Central memory CD8-positive, alpha-beta T cell (primary cell): ENCODE data around the gene PEX3.
A peak's percentile ranks its signal among the peaks of the same experiment; 100 is the strongest.

ENCODE experiments used
- ATAC-seq: fragments of 150-1000 bp; cut with Tn5 transposase; replicated peaks from 2 replicates; pipeline ENCODE4 v1.10.0; 2022; ENCODE audit warnings: mild to moderate bottlenecking, moderate FRiP score, moderate number of reproducible peaks; ENCODE audit not compliant: poor library complexity, severe bottlenecking; ENCODE audit errors: extremely low read depth
- DNase-seq, 2 donors: peaks; one replicate each; pipeline ENCODE4 v3.0.0; 2021; ENCODE audit warnings: low spot score in 2 of 2
- H3K27ac Mint-ChIP-seq: one replicate; pipeline ENCODE4 v1.8.0; 2022; ENCODE audit warnings: low read depth, mild to moderate bottlenecking, moderate library complexity, mixed read lengths
- H3K27me3 Mint-ChIP-seq: one replicate; pipeline ENCODE4 v1.8.0; 2022; ENCODE audit warnings: mixed read lengths
- H3K36me3 Mint-ChIP-seq: one replicate; pipeline ENCODE4 v1.8.0; 2022; ENCODE audit warnings: mild to moderate bottlenecking, moderate library complexity, mixed read lengths; ENCODE audit not compliant: insufficient read depth
- H3K4me1 Mint-ChIP-seq: one replicate; pipeline ENCODE4 v1.8.0; 2022; ENCODE audit warnings: mixed read lengths
- H3K4me3 Mint-ChIP-seq: one replicate; pipeline ENCODE4 v1.8.0; 2022; ENCODE audit warnings: mild to moderate bottlenecking, moderate library complexity, mixed read lengths
- H3K9me3 Mint-ChIP-seq: one replicate; pipeline ENCODE4 v1.8.0; 2022; ENCODE audit warnings: mixed read lengths

The PEX3 gene

DNA sequence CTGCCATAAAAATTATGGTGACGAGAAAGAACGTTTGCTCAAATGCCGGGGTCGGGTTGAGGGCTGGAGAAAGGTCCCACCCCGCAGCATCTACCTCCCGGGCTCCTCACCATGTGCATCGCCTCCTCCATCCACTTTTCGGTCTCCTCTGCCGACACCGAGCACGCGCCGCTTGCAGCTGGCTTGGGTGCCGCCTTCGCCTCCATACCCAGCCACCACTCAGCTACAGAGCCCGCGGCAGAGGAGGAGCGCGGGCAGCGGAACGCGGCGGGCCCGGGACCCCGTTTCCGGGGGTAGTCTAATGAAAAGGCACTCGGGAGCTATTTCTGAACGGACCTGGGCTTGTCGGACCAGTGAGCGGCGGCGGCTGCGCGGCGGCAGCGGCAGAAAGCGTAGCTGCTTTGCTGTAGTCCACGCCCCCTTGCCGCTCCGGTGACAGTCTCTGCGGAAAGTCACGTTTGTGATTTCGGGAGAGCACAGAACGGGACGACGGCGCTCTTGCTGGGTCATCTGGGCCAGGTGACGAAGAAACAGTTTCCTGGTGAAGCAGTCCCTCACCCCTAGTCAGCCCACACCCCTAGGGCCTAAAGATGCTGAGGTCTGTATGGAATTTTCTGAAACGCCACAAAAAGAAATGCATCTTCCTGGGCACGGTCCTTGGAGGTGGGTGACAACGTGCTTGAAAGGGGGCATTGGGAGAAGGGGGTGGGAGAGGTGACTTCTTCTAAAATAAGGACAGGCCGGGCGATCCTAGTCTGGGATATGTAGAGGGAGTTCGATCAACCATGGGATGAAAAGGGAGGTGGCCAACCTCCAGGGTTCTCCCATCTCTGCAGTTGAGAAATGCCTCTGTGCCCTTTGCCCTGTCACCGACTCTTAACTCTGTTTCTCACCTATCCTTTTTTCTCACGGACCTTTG is at the start of gene PEX3, which contains the start of gene ADAT2:
Gene PEX3, plus strand, starts transcription at position 353 of the 919 bp plus-strand sequence. Its CDS starts 238 bp downstream, at position 591.
Gene ADAT2, minus strand, starts transcription at position 243 of the 919 bp plus-strand sequence. Its CDS starts 37 bp downstream, at position 206.
- peak within 1 kb of the TSS; percentile 94 for H3K4me3 Mint-ChIP-seq
- no peaks in the 10 kb centered on the region for H3K27me3 Mint-ChIP-seq
- peak; percentile 91 for ATAC-seq
- peaks cover 39% of the 10 kb centered on the region for H3K4me1 Mint-ChIP-seq
- H3K36me3 Mint-ChIP-seq = peaks cover 18% of the 10 kb centered on the region
- DNase-seq = peak; percentile 92 to 93
- H3K27ac Mint-ChIP-seq = peak within 1 kb of the TSS; percentile 98
- no peaks in the 10 kb centered on the region for H3K9me3 Mint-ChIP-seq

DNA sequence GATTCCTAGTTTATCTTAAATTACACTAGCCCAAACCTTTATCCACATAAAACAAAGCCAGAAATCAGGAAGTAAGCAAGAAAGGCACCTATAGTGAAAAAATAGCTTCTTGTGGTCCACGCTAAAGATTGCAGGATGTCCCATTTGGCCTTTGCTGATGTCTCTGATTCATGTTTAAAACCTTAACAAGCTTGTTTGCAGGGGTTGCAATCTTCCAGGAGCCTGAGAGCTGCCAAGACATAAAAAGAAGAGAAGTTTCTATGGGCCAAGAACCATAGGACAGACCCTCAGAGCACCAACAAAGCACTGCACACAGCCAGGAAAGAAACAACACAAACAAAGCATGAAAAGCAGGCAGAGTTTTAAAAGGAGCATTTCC is 49.5 kb upstream of the PEX3 start:
- H3K9me3 Mint-ChIP-seq = no peaks in the 10 kb centered on the region
- ATAC-seq (no peak), DNase-seq (no peak)
- peaks cover 1% of the 10 kb centered on the region for H3K36me3 Mint-ChIP-seq
- no peak overlapping the region for H3K4me3 Mint-ChIP-seq
- H3K4me1 Mint-ChIP-seq = peaks cover 54% of the 10 kb centered on the region
- H3K27me3 Mint-ChIP-seq = no peaks in the 10 kb centered on the region
- H3K27ac Mint-ChIP-seq = peak overlapping the region; percentile 41

DNA sequence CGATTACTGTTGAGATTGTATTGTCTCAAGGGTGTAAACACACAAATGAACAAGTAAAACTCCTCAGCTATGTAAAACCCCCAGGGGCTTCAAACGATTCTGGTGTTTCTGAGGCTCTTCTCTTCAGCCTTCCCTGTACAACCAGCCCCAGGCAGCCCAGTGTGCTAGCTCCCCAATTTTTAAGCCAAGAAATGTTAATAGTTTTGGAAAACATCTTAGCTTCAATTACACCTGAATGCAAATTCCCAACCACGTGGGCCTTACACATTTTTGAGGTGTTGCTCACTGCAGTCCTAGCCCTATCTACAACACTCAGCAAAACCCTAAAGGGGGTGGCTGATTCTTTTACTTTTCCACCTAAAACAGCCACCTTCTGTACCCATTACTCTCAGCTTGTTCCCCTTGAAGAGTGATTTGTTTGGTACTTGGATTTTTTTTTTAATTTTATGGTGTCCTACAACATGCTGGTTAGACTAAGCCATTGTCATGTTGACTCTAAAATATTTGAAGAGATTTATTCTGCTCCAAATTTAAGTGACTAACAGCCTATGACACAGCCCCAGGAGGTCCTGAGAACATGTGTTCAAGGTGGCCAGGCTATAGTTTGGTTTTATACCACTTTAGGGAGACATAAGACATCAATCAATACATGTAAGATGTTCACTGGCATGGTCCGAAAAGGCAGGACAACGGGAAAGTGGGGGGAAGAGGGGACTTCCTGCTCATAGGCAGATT is 48.8 kb upstream of the PEX3 start:
- no peaks in the 10 kb centered on the region for H3K9me3 Mint-ChIP-seq
- no peaks in the 10 kb centered on the region for H3K27me3 Mint-ChIP-seq
- H3K36me3 Mint-ChIP-seq = peaks cover 1% of the 10 kb centered on the region
- DNase-seq (no peak), ATAC-seq (no peak)
- H3K27ac Mint-ChIP-seq = no peak overlapping the region
- H3K4me1 Mint-ChIP-seq = peaks cover 47% of the 10 kb centered on the region
- no peak overlapping the region for H3K4me3 Mint-ChIP-seq

- no peak overlapping the region for H3K27ac Mint-ChIP-seq
Observed at GRCh38 chr6:143402721-143403336, 47.8 kb upstream of the PEX3 start.

DNA sequence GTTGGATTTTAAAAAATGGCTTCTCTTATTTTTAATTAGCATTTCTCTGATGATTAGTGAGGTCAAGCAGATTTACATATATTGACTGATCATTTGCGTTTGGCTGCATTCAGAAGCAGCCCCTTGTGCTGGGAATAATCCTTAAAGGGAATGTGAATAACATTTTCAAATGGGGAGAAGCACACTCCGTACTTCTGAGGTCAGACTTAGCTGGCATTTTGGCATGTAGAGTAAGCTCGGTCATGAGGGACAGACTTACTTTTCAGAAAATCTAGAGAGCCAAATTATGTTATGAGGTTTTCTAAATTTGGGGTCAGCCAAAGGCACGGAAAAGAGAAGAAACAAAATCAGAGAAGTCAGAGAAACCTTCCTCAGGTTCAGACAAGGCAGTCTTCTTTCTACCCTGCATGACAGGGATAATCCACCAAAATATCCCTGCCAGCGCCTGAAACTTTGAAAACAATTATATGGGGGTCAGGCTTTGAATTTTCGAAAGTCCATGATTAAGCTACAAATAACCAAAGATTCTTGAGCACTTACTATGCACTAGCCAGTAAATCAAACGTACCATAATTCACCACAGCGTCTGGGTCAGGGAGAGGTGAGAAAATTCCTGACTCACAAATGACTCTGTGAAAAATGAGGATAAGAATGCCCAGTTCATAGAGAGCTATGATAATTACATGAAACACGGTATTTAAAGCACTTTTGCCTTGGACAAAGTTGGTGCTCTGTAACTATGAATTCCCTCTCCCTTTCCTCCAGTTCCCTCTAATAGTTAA is 45.0 kb upstream of the PEX3 start:
- peaks cover 1% of the 10 kb centered on the region for H3K36me3 Mint-ChIP-seq
- H3K27ac Mint-ChIP-seq = no peak overlapping the region
- H3K27me3 Mint-ChIP-seq = no peaks in the 10 kb centered on the region
- H3K9me3 Mint-ChIP-seq = no peaks in the 10 kb centered on the region
- DNase-seq = no peak
- H3K4me3 Mint-ChIP-seq = no peak overlapping the region
- H3K4me1 Mint-ChIP-seq = peaks cover 13% of the 10 kb centered on the region
- ATAC-seq = no peak

More at GRCh38 chr6:143402721-143403336, 47.8 kb upstream of the PEX3 start:
- DNase-seq (no peak), ATAC-seq (no peak)
- Mint-ChIP-seq H3K4me1 (peaks cover 37% of the 10 kb centered on the region), H3K36me3 (peaks cover 1% of the 10 kb centered on the region), H3K27me3 (no peaks in the 10 kb centered on the region), H3K4me3 (no peak overlapping the region), H3K9me3 (no peaks in the 10 kb centered on the region)

- ATAC-seq = no peak
- no peaks in the 10 kb centered on the region for H3K36me3 Mint-ChIP-seq
- H3K27ac Mint-ChIP-seq = no peak overlapping the region
- H3K27me3 Mint-ChIP-seq = no peaks in the 10 kb centered on the region
- H3K4me3 Mint-ChIP-seq = no peak overlapping the region
- no peaks in the 10 kb centered on the region for H3K9me3 Mint-ChIP-seq
- H3K4me1 Mint-ChIP-seq = peaks cover 3% of the 10 kb centered on the region
- no peak for DNase-seq
Observed at GRCh38 chr6:143406673-143407072, 43.9 kb upstream of the PEX3 start.

DNA sequence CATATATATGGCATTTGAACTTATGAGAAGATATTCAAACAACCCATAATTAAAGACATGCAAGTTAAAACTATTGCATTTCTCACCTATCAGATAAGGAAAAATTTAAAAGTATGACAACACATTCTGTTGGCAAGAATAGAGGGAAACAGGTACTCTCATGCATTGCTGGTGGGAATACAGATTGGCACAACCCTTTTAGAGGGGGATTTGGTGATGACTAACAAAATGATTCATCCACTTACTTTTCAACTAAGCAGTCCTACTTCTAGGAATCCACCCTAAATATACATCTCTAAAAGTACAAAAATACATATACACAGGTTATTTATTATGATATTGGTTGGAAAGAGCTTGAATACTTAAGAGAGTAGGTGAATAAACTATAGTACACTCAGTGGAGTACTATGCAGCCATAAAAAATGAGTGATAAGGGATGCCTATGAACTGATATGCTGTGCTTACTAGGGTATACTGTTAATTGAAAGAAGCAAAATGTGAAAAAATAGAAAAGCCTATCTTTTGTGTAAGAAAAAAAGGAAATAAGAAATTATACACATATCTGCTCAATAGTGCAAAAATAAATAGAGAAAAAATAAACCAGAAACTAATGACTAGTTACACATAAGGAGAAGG is 42.3 kb upstream of the PEX3 start:
- ATAC-seq (no peak), DNase-seq (no peak)
- Mint-ChIP-seq H3K4me1 (no peaks in the 10 kb centered on the region), H3K36me3 (no peaks in the 10 kb centered on the region), H3K9me3 (no peaks in the 10 kb centered on the region), H3K4me3 (no peak overlapping the region), H3K27ac (no peak overlapping the region), H3K27me3 (no peaks in the 10 kb centered on the region)

DNA sequence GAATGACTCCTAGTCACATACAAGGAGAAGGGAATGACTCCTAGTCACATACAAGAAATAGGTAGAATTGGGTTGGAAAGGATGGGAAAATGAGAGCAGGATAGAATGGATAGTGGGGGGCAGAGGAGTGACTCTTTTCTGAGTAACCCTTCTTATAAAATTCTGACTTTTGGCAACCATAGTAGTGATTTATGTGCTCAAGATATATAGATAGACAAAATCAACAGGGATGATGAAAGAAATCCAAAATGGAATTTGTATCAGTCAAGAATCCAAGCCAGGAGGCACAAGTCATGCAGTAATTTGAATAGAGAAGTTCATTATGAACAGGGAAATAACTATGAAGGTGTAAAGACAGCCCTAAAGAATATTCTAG is 41.8 kb upstream of the PEX3 start:
- H3K27me3 Mint-ChIP-seq = no peaks in the 10 kb centered on the region
- H3K4me3 Mint-ChIP-seq = no peak overlapping the region
- no peak for ATAC-seq
- no peak for DNase-seq
- no peak overlapping the region for H3K27ac Mint-ChIP-seq
- no peaks in the 10 kb centered on the region for H3K9me3 Mint-ChIP-seq
- no peaks in the 10 kb centered on the region for H3K4me1 Mint-ChIP-seq
- no peaks in the 10 kb centered on the region for H3K36me3 Mint-ChIP-seq

GRCh38 chr6:143410859-143411270 is 39.7 kb upstream of the PEX3 start:
- H3K9me3 Mint-ChIP-seq = no peaks in the 10 kb centered on the region
- H3K4me1 Mint-ChIP-seq = no peaks in the 10 kb centered on the region

GRCh38 chr6:143414769-143415168 is 35.8 kb upstream of the PEX3 start:
- no peak overlapping the region for H3K4me3 Mint-ChIP-seq
- no peak for DNase-seq
- no peaks in the 10 kb centered on the region for H3K4me1 Mint-ChIP-seq
- no peaks in the 10 kb centered on the region for H3K9me3 Mint-ChIP-seq
- H3K27ac Mint-ChIP-seq = no peak overlapping the region
- no peak for ATAC-seq
- no peaks in the 10 kb centered on the region for H3K36me3 Mint-ChIP-seq
- no peaks in the 10 kb centered on the region for H3K27me3 Mint-ChIP-seq

More at GRCh38 chr6:143410859-143411270, 39.7 kb upstream of the PEX3 start:
- Mint-ChIP-seq H3K27me3 (no peaks in the 10 kb centered on the region), H3K27ac (no peak overlapping the region), H3K36me3 (no peaks in the 10 kb centered on the region), H3K4me3 (no peak overlapping the region)
- ATAC-seq = no peak
- DNase-seq = no peak

- Mint-ChIP-seq H3K4me3 (no peak overlapping the region), H3K9me3 (no peaks in the 10 kb centered on the region), H3K4me1 (no peaks in the 10 kb centered on the region), H3K36me3 (no peaks in the 10 kb centered on the region), H3K27ac (no peak overlapping the region), H3K27me3 (no peaks in the 10 kb centered on the region)
- DNase-seq (no peak), ATAC-seq (no peak)
Observed at GRCh38 chr6:143419526-143419925, 31.1 kb upstream of the PEX3 start.
